ENCODE results near the gene RARS2. TPM values are rescaled to one million over a fixed set of nuclear protein-coding genes. Genes with fewer than 3 reads are reported as not detected.

Gene RARS2
- total and polyA plus RNA-seq, 9 of the 15 experiments (the other 6 are each of a cell fraction or from before 2014, with no cell fraction given): 30.0 to 92.7 (median 43.4) TPM

- TF ChIP-seq ZBTB26 (CRISPR knock-in tag; IDR thresholded peaks at IDR 0.05): no peak
- TF ChIP-seq RBM34 (IDR thresholded peaks at IDR 0.05; ENCODE audit: borderline replicate concordance, insufficient read depth, low read length): no peak
- TF ChIP-seq CHD4 (IDR thresholded peaks at IDR 0.05; ENCODE audit: insufficient read depth, insufficient replicate concordance, low read depth, low read length, poor library complexity, severe bottlenecking): no peak
- no peak for TF ChIP-seq ZNF407 (IDR thresholded peaks at IDR 0.05; ENCODE audit: low read depth)
- no peak for TF ChIP-seq NUFIP1 (IDR thresholded peaks at IDR 0.05; ENCODE audit: partially characterized antibody)
Observed at GRCh38 chr6:87572021-87572420, 17.8 kb downstream of the RARS2 start (continued).

All from K562 (cell line).